Posterior cingulate gyrus (tissue), 11 donors: ENCODE measurements around the gene PLA2G4E.
A peak's percentile ranks its signal among the peaks of the same experiment; 100 is the strongest.

Source experiments
- DNase-seq, 10 donors: peaks; one replicate each; pipeline versions ENCODE4 v3.0.0 to v3.0.0-alpha.2; 2020 to 2021; ENCODE audit warnings: mixed read lengths in 3 of 10
- intact Hi-C: fragments of 100-400 bp; cut with DNase I; formaldehyde crosslinking; loops from one replicate; pipeline ENCODE4 v1.15.1; 2023

The PLA2G4E gene

DNA sequence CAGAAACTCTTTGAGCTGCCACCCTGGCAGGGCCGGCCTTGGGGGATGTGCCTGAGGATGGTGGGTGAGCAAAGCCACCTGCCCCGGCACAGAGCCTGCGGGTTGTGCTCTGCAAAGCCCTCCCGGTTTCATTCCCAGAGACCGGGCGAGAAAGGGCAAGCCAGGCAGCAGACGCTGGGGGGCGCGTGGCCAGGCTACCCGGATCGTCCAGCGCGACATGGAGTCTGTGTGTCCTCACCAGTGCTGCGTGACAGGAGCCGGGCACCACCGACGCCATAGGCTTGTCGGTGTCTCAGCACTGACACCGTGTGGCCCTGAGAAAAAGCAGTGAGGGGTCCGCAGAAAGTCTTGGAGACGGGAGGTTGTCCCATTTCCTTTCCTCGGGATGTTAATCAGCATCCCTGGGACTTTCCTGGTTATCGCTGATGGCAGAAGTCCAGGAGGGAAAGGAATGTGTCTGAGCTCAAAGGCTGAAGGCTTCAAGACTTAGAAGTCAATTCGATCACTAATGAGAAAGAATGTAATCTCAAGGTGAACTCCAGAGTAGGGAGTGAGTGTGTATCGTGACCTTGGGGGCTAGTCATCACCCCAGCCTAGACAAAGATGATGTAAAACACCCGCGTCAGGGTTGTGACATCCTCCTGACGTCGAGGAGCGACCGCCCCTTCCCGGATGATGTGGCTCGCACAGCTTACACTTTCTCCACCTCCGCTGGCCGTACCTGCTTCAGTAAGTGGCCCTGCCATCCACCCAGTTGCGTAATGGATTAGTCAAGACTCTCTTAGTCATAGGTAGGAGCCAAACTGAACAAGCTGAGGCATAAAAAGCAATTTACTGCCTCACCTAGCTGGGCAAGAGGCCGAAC lies 36.3 kb upstream of the PLA2G4E start:
- intact Hi-C loops, result no loop called here
- DNase-seq, result peak; percentile 35 to 95 (median 70)

DNA sequence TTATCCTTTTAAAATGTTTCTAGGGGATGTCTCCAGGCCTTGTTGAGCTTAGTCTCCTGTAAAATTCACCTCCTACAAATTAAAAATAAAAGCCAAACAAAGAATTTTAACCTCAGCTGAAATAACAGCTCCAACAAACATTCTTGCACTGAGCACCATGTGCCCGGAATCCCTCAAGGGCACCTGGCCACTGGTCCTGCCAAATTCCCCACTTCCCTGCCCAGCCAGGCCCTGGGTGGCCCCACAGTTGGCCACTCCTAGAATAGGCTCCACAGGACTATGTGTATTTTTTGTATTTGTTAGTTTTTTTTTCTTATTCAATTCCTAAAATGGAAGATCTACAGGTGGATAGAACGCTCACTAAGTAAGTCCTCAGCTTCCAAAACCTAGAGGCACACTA lies 33.1 kb upstream of the PLA2G4E start:
- DNase-seq, result no peak
- intact Hi-C loops, result no loop called here

- no peak for DNase-seq
- intact Hi-C loops, result no loop called here
These were observed 32.2 kb upstream of the PLA2G4E start for GRCh38 chr15:42053010-42053409.

- DNase-seq, result no peak
- intact Hi-C loops, result no loop called here
These were observed 29.8 kb upstream of the PLA2G4E start for GRCh38 chr15:42050484-42051255.

GRCh38 chr15:42048821-42049200 lies 28.0 kb upstream of the PLA2G4E start:
- DNase-seq, result no peak
- intact Hi-C loops, result no loop called here

DNA sequence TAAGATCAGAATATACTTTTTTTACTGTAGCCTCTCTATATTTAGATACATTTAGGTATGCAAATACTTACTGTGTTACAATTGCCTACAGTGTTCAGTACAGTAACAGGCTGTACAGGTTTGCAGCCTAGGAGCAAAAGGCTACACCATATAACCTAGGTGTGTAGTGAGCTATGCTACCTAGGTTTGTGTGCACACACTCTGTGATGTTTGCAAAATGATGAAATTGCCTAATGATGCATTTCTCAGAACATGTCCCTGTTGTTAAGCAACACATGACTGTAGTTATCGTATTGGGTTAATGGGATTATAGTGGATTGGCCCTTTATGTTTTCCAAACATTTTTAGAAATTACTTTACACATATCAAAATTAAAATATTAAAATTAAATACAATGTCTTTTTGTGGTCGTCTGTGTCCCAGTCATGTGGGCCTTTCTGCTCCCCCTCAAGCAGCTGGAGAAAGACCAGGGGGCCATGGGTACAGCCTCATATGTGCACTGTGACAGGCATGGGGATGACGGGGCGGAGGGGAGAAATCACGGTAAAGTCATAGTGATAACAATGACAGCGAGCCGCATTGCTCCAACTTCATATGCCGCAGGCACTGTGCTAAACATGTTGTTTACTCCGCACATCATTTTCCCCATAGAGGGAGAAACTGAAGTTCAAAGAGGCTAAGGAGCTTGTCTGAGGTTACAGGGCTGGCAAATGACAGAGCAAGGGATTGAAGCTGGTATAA lies 27.4 kb upstream of the PLA2G4E start:
- intact Hi-C loops, result no loop called here
- no peak for DNase-seq

DNA sequence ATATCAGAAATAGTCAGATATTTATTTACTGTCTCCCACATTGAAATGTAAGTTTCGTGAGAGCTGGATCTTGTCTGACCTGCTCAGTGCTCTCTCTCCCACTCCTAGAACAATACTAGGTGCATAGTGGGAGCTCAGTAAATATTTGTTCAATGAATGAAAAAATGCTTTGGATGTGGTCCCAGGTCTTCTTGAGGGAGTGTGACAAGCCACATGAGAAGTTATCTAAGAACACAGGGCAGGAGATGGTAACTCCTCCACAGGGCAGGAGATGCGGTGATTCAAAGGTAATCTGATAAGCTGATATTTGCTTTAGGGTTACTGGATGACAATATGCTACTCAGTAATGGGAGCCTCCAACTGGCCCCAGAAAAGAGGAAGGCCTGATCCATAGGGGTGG lies 25.8 kb upstream of the PLA2G4E start:
- DNase-seq, result no peak
- intact Hi-C loops, result no loop called here

DNA sequence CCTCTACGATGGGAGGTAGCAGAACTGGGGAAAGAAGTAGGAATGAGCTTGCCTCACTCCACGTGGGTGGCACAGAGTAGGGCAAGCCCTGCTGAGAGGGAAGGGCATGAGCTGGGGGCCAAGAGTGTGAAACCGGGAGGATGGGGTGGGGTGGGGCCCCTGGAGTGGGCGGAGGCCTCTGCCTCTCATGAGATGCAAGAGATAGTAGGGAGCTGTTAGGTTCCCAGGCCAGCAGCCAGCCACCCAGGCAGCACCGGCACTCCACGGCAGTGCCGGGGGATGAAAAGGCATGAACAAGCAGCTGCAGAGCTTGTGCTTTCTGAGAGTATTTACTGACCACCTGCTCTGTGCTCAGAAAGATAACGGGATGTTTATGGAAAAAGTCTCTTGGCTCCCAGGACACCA lies 24.4 kb upstream of the PLA2G4E start:
- intact Hi-C loops, result no loop called here
- no peak for DNase-seq

DNA sequence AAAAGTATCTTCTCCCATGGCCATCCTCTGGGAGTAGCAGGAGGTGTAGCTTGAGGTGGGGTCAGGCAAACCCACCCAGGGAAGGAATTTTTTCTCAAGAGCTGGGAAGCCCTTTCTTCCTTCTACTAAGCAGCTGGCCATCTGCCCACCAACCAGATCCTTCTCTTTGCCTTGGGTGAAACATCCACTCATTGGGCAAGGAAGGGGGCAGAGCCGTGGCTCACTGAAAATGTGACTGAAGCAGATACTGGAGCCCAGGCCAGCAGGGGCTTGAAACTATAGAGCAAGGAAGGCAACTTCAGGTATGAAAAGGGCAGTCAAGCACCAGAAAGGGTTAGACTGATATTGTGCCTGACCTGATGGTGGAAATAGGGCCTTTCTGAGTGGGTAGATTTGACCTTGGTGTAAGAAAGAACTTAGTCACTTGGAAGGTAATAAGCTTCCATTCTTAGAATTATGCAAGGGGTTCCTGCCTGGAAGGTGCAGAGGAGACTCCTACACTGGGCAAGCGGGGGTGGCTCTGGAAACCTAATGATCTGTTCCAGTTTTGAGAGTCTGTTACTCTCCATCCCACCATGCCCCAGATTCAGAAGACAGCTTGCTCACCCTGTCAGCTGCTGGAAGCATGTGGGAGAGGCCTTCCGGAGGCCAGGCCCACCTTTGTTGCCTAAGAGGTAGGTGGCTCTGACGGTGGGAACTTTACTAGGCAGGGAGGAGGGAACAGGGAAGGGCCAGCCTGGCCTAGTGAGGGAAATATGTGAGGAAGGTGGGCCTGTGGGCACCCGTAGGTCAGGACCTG lies 22.0 kb upstream of the PLA2G4E start:
- DNase-seq, result no peak
- intact Hi-C loops, result no loop called here

- intact Hi-C loops, result no loop called here
- no peak for DNase-seq
These were observed 17.6 kb upstream of the PLA2G4E start for GRCh38 chr15:42038401-42038800.

- intact Hi-C loops, result no loop called here
- no peak for DNase-seq
These were observed 16.8 kb upstream of the PLA2G4E start for GRCh38 chr15:42037656-42038055.

- no peak for DNase-seq
These were observed 16.1 kb upstream of the PLA2G4E start for GRCh38 chr15:42036966-42037365.

DNA sequence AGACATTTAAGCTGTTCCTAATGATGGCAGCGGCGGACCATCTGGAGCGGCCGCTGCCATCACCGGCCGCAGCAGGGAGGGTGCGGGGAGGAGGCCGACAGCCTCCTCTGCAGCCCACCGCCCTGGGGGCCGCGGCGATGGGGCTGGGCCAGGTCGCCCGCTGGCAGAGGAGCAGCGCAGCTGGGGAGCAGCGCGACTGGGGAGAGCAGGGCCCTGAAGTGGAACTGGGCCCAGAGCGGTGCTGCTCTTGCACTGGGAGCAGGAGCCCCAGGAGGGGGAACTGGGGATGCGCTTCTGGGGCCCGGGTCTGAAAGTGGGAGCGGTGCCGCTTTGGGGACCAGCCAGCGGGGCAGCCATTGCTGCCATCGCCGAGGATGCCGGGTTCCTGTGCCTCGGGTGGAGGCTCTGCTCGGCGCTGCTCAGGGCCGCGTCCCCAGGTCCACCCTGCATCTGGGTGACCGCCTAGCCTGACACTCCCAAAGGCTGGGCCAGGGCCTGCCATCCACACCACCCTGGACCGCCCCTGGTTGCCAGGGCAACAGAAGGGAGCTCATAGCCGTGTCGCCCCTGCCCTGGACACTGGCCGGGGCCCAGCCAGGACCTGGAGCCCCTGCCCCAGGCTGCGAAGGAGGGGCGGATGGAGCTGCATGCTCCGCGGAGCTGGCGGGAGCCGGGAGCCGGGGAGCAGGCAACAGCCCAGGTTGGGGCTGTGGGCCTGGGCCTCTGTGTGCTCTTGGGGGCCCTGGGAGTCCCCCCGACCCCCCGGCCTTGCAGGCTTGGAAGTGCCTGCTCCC lies 15.5 kb upstream of the PLA2G4E start:
- intact Hi-C loops, result no loop called here
- no peak for DNase-seq

More at GRCh38 chr15:42036966-42037365, 16.1 kb upstream of the PLA2G4E start:
- intact Hi-C loops, result no loop called here

DNA sequence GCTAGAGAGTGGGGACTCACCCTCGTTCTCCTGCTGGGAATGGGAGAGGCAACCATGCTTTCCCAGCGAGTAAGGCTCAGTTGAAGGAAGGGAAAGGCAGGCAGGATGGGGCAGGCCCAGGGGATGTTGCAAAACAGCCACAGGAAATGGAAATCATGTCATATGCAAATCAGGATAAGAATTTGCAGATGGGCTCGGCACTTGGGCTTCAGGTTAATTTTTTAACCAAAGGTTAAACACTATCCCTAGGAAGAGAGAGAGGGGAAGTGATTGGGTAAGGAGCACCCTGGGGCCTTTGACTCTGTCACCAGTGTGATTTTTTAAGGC lies 14.6 kb upstream of the PLA2G4E start:
- intact Hi-C loops, result no loop called here
- no peak for DNase-seq

- DNase-seq, result no peak
- intact Hi-C loops, result no loop called here
These were observed 14.0 kb upstream of the PLA2G4E start for GRCh38 chr15:42034628-42035434.

GRCh38 chr15:42033214-42033873 lies 12.5 kb upstream of the PLA2G4E start:
- no peak for DNase-seq
- intact Hi-C loops, result no loop called here

DNA sequence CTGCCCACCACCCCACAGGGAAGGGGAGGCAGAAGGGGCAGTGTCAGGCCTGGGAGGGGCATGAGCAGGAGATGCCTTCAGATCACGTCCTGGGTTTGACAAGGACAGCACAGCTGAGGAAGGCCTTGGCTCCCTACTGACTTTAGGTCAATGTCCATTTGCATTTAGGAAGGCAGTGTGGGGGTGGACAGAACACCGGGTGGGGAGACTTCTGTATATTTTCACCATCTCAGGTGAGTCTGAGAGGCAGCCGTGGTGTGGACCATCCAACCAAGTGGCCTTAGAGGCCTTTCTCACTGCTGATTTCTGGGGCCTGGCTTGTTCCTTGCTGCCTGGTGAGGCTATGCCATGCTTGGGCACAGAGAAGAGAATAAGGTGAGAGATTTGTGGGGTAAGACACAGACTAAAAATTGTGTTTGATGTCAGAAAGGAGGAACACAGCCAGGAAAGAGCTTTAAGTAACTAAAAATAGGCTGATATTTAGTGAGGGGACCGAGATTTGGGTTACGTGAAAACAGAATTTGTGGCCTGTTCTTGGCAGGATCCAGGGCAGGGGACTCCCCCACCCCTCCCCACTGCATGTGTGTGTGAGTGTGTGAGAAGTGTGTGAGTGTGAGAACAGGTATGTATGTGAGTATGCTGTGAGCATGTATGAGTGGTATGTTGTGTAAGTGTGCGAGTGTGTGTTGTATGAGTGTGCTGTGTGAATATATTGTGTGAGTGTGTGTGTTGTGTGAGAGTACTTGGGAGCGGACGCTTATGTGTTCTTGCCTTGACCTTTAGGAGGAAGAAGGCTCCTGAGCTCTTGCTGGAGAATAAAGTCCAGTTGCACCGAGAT lies 11.8 kb upstream of the PLA2G4E start:
- no peak for DNase-seq
- intact Hi-C loops, result no loop called here
